GM12878 (cell line): Measurements from ENCODE around the gene OSGIN1. TPM values are rescaled to one million over a fixed set of nuclear protein-coding genes. Genes with fewer than 3 reads are reported as not detected.

ENCODE experiments used
- ATAC-seq: fragments of 200-7000 bp; cut with Tn5 transposase; 3 replicates; pipeline ENCODE4 v1.9.1; 2020; ENCODE audit warnings: mild to moderate bottlenecking, moderate library complexity
- BruUV-seq: library from RNA; stranded (reverse); fragments of 400-500 nt; replicated peaks from 2 replicates; lab custom pipeline; 2021; lab: Mats Ljungman, UMichigan
- CTCF ChIA-PET: fragments of 300-600 bp; sonication (Branson Sonifier 250); formaldehyde crosslinking; extraction: SDS; loops from one replicate; lab custom pipeline; 2021; ENCODE audit warnings: inconsistent platforms; lab: Yijun Ruan, JAX
- POLR2A ChIA-PET: fragments of 350-600 bp; formaldehyde crosslinking; extraction: SDS; loops from one replicate; lab custom pipeline; 2021; ENCODE audit warnings: inconsistent platforms; lab: Charles Lee
- RAD21 ChIA-PET: fragments of 300-600 bp; sonication (Branson Sonifier 250); formaldehyde crosslinking; loops from one replicate; lab custom pipeline; 2023; ENCODE audit warnings: antibody characterized with exemption; ENCODE audit not compliant: unreplicated experiment; lab: Charles Lee
- SMC1A ChIA-PET: fragments of 300-600 bp; sonication (Branson Sonifier 250); formaldehyde crosslinking; loops from one replicate; lab custom pipeline; 2023; ENCODE audit not compliant: unreplicated experiment, uncharacterized antibody; lab: Charles Lee
- DNase-seq: peaks from one replicate; pipeline ENCODE4 v3.0.0-alpha.2; 2011; ENCODE audit warnings: low read depth, low spot score
- FAIRE-seq: peaks from 3 replicates; lab custom pipeline; 2011; peaks lifted over from hg19 to GRCh38; lab: Jason Lieb, UNC
- H2AFZ ChIP-seq: 2 replicates; pipeline ENCODE4 v1.6.0; 2011; ENCODE audit warnings: low read depth, low read length, control low read depth; ENCODE audit not compliant: control insufficient read depth
- H3K27ac ChIP-seq: 2 replicates; pipeline ENCODE4 v1.5.1; 2011; ENCODE audit warnings: control low read depth; ENCODE audit not compliant: control insufficient read depth, insufficient read depth
- H3K27me3 ChIP-seq, 2 experiments: replicated peaks in 1 of 2; 2 replicates each; pipeline versions ENCODE4 v1.6.0 to v1.6.1; 2011; ENCODE audit warnings: low read length in 1 of 2; ENCODE audit not compliant: control insufficient read depth in 2 of 2, insufficient read depth in 2 of 2
- H3K36me3 ChIP-seq, 2 experiments: 2 replicates each; pipeline ENCODE4 v1.5.1; 2011; ENCODE audit warnings: low read length in 1 of 2; ENCODE audit not compliant: control insufficient read depth in 2 of 2, insufficient read depth in 2 of 2
- H3K4me1 ChIP-seq: 2 replicates; pipeline ENCODE4 v1.6.1; 2011; ENCODE audit warnings: mild to moderate bottlenecking, low read length, moderate library complexity, mixed read lengths; ENCODE audit not compliant: control insufficient read depth, insufficient read depth
- H3K4me2 ChIP-seq: 2 replicates; pipeline ENCODE4 v1.6.0; 2011; ENCODE audit warnings: control low read depth; ENCODE audit not compliant: control insufficient read depth, insufficient read depth
- H3K4me3 ChIP-seq: fragments of 200-600 bp; sonication (generic); 2 replicates; pipeline ENCODE4 v1.5.1; 2016
- H3K79me2 ChIP-seq: 2 replicates; pipeline ENCODE4 v1.6.0; 2011; ENCODE audit warnings: low read length; ENCODE audit not compliant: control insufficient read depth, insufficient read depth
- H3K9ac ChIP-seq: 2 replicates; pipeline ENCODE4 v1.8.0; 2011; ENCODE audit warnings: low read length, control low read depth, mixed read lengths; ENCODE audit not compliant: control insufficient read depth, insufficient read depth
- H3K9me3 ChIP-seq: replicated peaks from 3 replicates; pipeline ENCODE4 v1.5.1; 2011; ENCODE audit warnings: mild to moderate bottlenecking, low read length; ENCODE audit not compliant: control insufficient read depth, insufficient read depth
- H4K20me1 ChIP-seq: 2 replicates; pipeline ENCODE4 v1.6.0; 2011; ENCODE audit not compliant: control insufficient read depth, insufficient read depth
- CBX3 ChIP-seq: fragments of 200-600 bp; sonication (generic); IDR thresholded peaks from 2 replicates; pipeline ENCODE4 v1.6.1; 2016; ENCODE audit warnings: low read depth, borderline replicate concordance
- ZNF592 ChIP-seq: fragments of 450-650 bp; IDR thresholded peaks from 2 replicates; pipeline ENCODE4 v1.6.1; 2017; ENCODE audit warnings: mild to moderate bottlenecking, moderate library complexity
- WGBS: methylation state at CpG from one replicate; pipeline ENCODE4 v1.1.6; 2016; ENCODE audit warnings: low lambda C conversion rate; ENCODE audit not compliant: insufficient replicate concordance, insufficient coverage; ENCODE audit errors: missing lambda C conversion rate; 5-methylcytosine and 5-hydroxymethylcytosine counted together
- in situ Hi-C: fragments of 300-500 bp; cut with MboI; formaldehyde crosslinking; loops from 9 replicates; pipeline ENCODE4 v1.14.3; 2018; ENCODE audit warnings: mixed read lengths
- intact Hi-C: fragments of 100-400 bp; cut with micrococcal nuclease; formaldehyde crosslinking; loops from one replicate; pipeline ENCODE4 v1.14.2; 2022; ENCODE audit not compliant: unreplicated experiment
- polyA plus RNA-seq, 11 experiments: library from polyadenylated mRNA; depleted of rRNA in 4 of 11; unstranded in 6 of 11; stranded (reverse) in 5 of 11; fragments of >200 nt; fragmentation: Nextera tagmentation in 4 of 11; fragmentation: Illumina TruSeq in 1 of 11; extraction: Ambion mirVana in 4 of 11; extraction: Trizol in 1 of 11; gene quantifications; 1 replicate in 1 of 11; 2 replicates in 10 of 11; pipeline versions ENCODE4 v1.2.1 to v1.2.3, GENCODE V29; 2011 to 2016; ENCODE audit warnings: inconsistent platforms in 2 of 11, missing spikeins in 2 of 11, low read depth in 1 of 11
- total RNA-seq, 4 experiments: library from RNA; depleted of rRNA in 3 of 4; stranded (reverse); fragments of >200 nt in 3 of 4; fragmentation: Illumina TruSeq in 1 of 4; extraction: Trizol in 1 of 4; gene quantifications; 2 replicates each; pipeline versions ENCODE4 v1.2.1 to v1.2.3, GENCODE V29; 2013 to 2021

OSGIN1 gene
- total and polyA plus RNA-seq, 10 of the 15 experiments (the other 5 are each of a cell fraction or from before 2014, with no cell fraction given), result 0.06 to 0.18 (median 0.13) TPM; not detected in 5

DNA sequence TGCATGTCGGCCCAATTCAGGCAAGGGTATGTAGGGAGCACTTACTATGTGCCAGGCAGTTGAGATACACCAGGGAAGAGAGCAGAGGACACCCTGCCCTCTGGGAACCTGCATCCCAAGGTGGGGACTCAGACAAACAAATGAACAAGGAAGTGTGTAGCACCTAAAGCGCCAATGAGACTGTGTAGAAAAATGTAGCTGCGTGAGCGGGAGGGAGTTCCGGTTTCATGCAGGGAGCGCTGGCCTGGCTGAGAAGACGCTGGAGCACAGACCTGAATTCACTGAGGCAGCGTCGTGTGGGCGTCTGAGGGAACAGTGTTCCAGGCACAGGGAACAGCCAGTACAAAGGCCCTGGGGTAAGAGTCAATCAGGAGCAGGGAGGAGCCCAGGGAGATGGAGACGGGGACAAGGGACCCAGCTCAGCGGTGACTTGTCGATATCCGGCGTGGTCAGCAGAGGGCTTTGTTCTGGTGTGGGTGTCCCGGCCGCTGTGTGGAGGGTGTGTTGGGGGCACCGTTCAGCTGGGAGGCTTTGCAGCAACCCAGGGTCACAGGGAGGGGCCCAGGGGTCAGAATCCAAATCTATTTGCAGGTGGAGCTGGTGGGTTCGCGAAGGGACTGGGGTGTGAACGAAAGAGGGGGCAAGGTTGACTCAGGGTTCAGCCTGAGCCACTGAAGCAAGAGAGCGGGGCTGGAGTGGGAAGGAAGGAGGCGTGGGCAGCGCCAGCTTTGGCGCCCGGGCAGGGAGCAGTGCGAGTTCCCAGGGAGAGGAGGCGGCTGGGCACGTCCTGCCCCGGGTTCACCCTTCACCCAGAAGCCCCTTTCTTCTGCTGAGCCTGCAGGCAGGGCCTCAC is 17.8 kb upstream of the OSGIN1 start:
- ChIA-PET RAD21 (no interaction called here), POLR2A (no interaction called here), CTCF (no interaction called here), SMC1A (no interaction called here)
- 55% methylated on average over 27 of the region's 30 CpGs for WGBS
- no peak overlapping the region for H3K4me2 ChIP-seq
- no peaks in the 10 kb centered on the region for H3K27me3 ChIP-seq
- no peaks in the 10 kb centered on the region for H3K9me3 ChIP-seq
- TF ChIP-seq CBX3 (no peak), ZNF592 (no peak)
- no peak overlapping the region for H2AFZ ChIP-seq
- no peaks in the 10 kb centered on the region for H3K4me1 ChIP-seq
- DNase-seq, result no peak
- BruUV-seq, result no TSS peak
- H3K79me2 ChIP-seq, result no peaks in the 10 kb centered on the region
- H3K9ac ChIP-seq, result no peak overlapping the region
- no peak for ATAC-seq
- intact Hi-C loops (no loop called here), in situ Hi-C loops (no loop called here)
- no peak overlapping the region for H3K4me3 ChIP-seq
- H3K36me3 ChIP-seq, result no peaks in the 10 kb centered on the region
- no peak overlapping the region for H3K27ac ChIP-seq
- no peaks in the 10 kb centered on the region for H4K20me1 ChIP-seq
- FAIRE-seq, result no peak
